Measurements from ENCODE around the gene SCN1B. TPM values are rescaled to one million over a fixed set of nuclear protein-coding genes. Genes with fewer than 3 reads are reported as not detected.

The SCN1B gene
- total and polyA plus RNA-seq, 2 of the 13 experiments (the other 11 are each of a cell fraction or from before 2014, with no cell fraction given) = 2.7 to 20.1 TPM

DNA sequence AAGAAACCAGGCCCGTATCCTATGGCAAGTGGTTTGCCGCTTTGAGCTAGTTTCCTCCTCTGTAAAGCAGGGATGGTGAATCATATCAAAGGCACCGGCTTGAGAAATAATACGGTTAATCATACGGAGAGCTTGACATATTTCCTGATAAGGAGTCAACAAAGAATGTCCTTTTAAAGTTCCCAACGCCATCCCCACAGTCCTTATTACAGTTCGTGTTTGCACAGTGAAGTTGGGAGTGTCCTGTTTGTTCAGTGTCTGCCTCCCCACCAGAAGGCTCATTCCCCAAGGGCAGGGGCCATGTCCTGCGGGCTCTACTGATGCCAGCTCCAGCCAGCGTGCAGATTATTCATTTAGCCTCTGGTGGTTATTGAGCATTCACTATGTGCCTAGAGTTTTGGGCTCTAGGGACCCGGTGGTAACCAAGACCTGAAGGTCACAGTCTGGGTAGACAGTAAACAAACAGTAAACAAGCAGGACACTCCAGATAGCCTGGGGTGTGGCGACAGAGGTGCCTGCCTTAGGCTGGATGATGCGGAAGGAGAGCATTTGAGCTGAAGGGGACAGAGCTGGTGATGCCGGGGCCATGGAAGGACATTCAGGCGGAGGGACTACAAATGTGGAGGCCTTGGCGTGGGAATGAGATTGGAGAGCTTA is 23.8 kb upstream of the SCN1B start (continued):
- TF ChIP-seq ZBTB21 (CRISPR knock-in tag; IDR thresholded peaks at IDR 0.05) (no peak), ZNF33A (CRISPR knock-in tag; IDR thresholded peaks at IDR 0.05; ENCODE audit: borderline replicate concordance) (no peak), ZNF20 (CRISPR knock-in tag; IDR thresholded peaks at IDR 0.05) (no peak), ZNF614 (CRISPR knock-in tag; IDR thresholded peaks at IDR 0.05; ENCODE audit: borderline replicate concordance) (peak; percentile 69), ZNF883 (CRISPR knock-in tag; IDR thresholded peaks at IDR 0.05; ENCODE audit: not compliant biosample characterization) (no peak), EHMT2 (IDR thresholded peaks at IDR 0.05; ENCODE audit: borderline replicate concordance, low read depth, low read length) (no peak), NRL (CRISPR knock-in tag; IDR thresholded peaks at IDR 0.05; ENCODE audit: borderline replicate concordance) (no peak), ZNF24 (IDR thresholded peaks at IDR 0.05) (0 out of 2 replicates have a peak, but pooled peaks have one; percentile 40), RAD51 (IDR thresholded peaks at IDR 0.05; ENCODE audit: borderline replicate concordance) (no peak), PHF20 (CRISPR knock-in tag; IDR thresholded peaks at IDR 0.05) (no peak; the same call in 1 of the 2 replicates), ZNF263 (CRISPR knock-in tag; IDR thresholded peaks at IDR 0.05) (0 out of 2 replicates have a peak, but pooled peaks have one; percentile 48), ISL2 (CRISPR knock-in tag; IDR thresholded peaks at IDR 0.05) (peak; percentile 96), RXRB (CRISPR knock-in tag; IDR thresholded peaks at IDR 0.05; ENCODE audit: borderline replicate concordance) (peak; percentile 92), RBFOX2 (IDR thresholded peaks at IDR 0.05; ENCODE audit: low read depth, low read length) (no peak), ZNF83 (CRISPR knock-in tag; IDR thresholded peaks at IDR 0.05; ENCODE audit: borderline replicate concordance) (no peak), ZNF768 (CRISPR knock-in tag; IDR thresholded peaks at IDR 0.05) (no peak), HOXA9 (CRISPR knock-in tag; IDR thresholded peaks at IDR 0.05; ENCODE audit: borderline replicate concordance) (no peak), ZSCAN29 (CRISPR knock-in tag; conservative IDR thresholded peaks at IDR 0.05) (peak; percentile 98), ZNF589 (CRISPR knock-in tag; conservative IDR thresholded peaks at IDR 0.05) (no peak), ZSCAN31 (CRISPR knock-in tag; IDR thresholded peaks at IDR 0.05; ENCODE audit: low read depth) (no peak), NPAS2 (CRISPR knock-in tag; IDR thresholded peaks at IDR 0.05; ENCODE audit: borderline replicate concordance) (no peak), ZNF230 (CRISPR knock-in tag; IDR thresholded peaks at IDR 0.05) (no peak), NFATC3 (CRISPR knock-in tag; IDR thresholded peaks at IDR 0.05) (no peak)
- TF ChIP-seq, protein P1, sequence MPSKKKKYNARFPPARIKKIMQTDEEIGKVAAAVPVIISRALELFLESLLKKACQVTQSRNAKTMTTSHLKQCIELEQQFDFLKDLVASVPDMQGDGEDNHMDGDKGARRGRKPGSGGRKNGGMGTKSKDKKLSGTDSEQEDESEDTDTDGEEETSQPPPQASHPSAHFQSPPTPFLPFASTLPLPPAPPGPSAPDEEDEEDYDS (CRISPR knock-in tag; IDR thresholded peaks at IDR 0.05) = peak; percentile 68
- TF ChIP-seq, protein P2, sequence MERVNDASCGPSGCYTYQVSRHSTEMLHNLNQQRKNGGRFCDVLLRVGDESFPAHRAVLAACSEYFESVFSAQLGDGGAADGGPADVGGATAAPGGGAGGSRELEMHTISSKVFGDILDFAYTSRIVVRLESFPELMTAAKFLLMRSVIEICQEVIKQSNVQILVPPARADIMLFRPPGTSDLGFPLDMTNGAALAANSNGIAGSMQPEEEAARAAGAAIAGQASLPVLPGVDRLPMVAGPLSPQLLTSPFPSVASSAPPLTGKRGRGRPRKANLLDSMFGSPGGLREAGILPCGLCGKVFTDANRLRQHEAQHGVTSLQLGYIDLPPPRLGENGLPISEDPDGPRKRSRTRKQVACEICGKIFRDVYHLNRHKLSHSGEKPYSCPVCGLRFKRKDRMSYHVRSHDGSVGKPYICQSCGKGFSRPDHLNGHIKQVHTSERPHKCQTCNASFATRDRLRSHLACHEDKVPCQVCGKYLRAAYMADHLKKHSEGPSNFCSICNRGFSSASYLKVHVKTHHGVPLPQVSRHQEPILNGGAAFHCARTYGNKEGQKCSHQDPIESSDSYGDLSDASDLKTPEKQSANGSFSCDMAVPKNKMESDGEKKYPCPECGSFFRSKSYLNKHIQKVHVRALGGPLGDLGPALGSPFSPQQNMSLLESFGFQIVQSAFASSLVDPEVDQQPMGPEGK (CRISPR knock-in tag; IDR thresholded peaks at IDR 0.05) = peak; percentile 99
- TF ChIP-seq, protein P3, sequence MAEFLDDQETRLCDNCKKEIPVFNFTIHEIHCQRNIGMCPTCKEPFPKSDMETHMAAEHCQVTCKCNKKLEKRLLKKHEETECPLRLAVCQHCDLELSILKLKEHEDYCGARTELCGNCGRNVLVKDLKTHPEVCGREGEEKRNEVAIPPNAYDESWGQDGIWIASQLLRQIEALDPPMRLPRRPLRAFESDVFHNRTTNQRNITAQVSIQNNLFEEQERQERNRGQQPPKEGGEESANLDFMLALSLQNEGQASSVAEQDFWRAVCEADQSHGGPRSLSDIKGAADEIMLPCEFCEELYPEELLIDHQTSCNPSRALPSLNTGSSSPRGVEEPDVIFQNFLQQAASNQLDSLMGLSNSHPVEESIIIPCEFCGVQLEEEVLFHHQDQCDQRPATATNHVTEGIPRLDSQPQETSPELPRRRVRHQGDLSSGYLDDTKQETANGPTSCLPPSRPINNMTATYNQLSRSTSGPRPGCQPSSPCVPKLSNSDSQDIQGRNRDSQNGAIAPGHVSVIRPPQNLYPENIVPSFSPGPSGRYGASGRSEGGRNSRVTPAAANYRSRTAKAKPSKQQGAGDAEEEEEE (CRISPR knock-in tag; IDR thresholded peaks at IDR 0.05; ENCODE audit: borderline replicate concordance) = no peak
